GM21515 (cell line): Measurements from ENCODE around the gene JPH4.
"Not testable (repeated sequence)": the region's sequence is repeated elsewhere in the genome, so short reads cannot be mapped to it uniquely, and the experiment has no call there.

ENCODE experiments used
- ATAC-seq: cut with Tn5 transposase; IDR thresholded peaks from one replicate; pipeline ENCODE4 v1.9.1; 2021; ENCODE audit not compliant: unreplicated experiment

JPH4 gene

GRCh38 chr14:23609001-23609400, 30.4 kb upstream of the JPH4 start:
- no peak for ATAC-seq

GRCh38 chr14:23608454-23608853, 29.9 kb upstream of the JPH4 start:
- ATAC-seq = no peak

- ATAC-seq = peak; percentile 78
These were observed 27.5 kb upstream of the JPH4 start for GRCh38 chr14:23605931-23606585.

GRCh38 chr14:23604675-23605170, 26.1 kb upstream of the JPH4 start:
- no peak for ATAC-seq

GRCh38 chr14:23604148-23604547, 25.6 kb upstream of the JPH4 start:
- ATAC-seq = no peak

GRCh38 chr14:23603103-23603502, 24.5 kb upstream of the JPH4 start:
- ATAC-seq = no peak

- ATAC-seq = no peak
These were observed 23.8 kb upstream of the JPH4 start for GRCh38 chr14:23602181-23603095.

- ATAC-seq = no peak
These were observed 23.2 kb upstream of the JPH4 start for GRCh38 chr14:23601845-23602180.

GRCh38 chr14:23601424-23601823, 22.8 kb upstream of the JPH4 start:
- no peak for ATAC-seq

- ATAC-seq = no peak
These were observed 22.2 kb upstream of the JPH4 start for GRCh38 chr14:23600806-23601205.

- no peak for ATAC-seq
These were observed 21.7 kb upstream of the JPH4 start for GRCh38 chr14:23600322-23600707.

GRCh38 chr14:23594191-23594590, 15.6 kb upstream of the JPH4 start:
- not testable (repeated sequence) for ATAC-seq

GRCh38 chr14:23590198-23590597, 11.6 kb upstream of the JPH4 start:
- ATAC-seq = no peak

GRCh38 chr14:23589606-23590005, 11.0 kb upstream of the JPH4 start:
- ATAC-seq = no peak

- peak; percentile 83 for ATAC-seq
These were observed 10.5 kb upstream of the JPH4 start for GRCh38 chr14:23588884-23589598.

GRCh38 chr14:23584527-23585203, 6.1 kb upstream of the JPH4 start:
- ATAC-seq = not testable (repeated sequence)

GRCh38 chr14:23583761-23584526, 5.4 kb upstream of the JPH4 start:
- not testable (repeated sequence) for ATAC-seq

- ATAC-seq = no peak
These were observed 4.5 kb upstream of the JPH4 start for GRCh38 chr14:23582906-23583760.

GRCh38 chr14:23580948-23581281, 2.3 kb upstream of the JPH4 start:
- no peak for ATAC-seq
